ENCODE data around the gene NATD1.

NATD1 gene

DNA sequence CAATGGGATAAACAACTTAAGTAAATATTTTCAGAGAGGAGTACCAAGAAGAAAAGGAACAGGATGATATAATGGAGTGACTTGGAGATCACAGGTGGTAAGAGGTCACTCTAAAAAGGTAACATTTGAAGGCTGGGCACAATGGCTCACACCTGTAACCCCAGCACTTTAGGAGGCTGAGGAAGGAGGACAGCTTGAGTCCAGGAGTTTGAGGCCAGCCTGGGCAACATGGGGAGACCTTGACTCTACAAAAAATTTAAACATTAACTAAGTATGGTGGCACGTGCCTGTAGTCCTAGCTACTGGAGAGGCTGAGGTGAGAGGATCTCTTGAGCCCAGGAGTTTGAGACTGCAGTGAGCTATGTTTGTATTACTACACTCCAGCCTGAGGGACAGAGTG, 35.9 kb downstream of the NATD1 start:
- DNase-seq (ENCODE audit: low spot score), result no peak
- FAIRE-seq, result no peak

DNA sequence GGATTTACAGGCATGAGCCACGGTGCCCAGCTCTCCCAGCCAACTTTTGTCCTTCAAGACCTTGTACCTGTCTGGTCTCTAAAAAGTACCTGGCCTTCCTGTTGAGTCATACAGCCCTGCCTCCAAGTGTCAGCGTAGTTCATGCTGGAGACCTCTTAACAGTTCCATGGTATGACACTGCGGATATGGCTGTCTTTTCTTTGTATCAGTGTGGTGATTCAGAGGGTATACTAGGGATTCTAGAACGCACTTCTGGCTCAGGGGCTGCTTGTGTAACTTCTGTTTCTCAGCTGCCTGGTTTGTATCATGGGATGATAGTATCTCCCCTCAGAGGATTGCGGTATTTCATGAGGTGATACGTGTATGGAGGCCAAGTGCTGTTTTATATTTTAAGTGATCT, 37.3 kb downstream of the NATD1 start:
- DNase-seq (ENCODE audit: low spot score) (no peak), FAIRE-seq (no peak)

DNA sequence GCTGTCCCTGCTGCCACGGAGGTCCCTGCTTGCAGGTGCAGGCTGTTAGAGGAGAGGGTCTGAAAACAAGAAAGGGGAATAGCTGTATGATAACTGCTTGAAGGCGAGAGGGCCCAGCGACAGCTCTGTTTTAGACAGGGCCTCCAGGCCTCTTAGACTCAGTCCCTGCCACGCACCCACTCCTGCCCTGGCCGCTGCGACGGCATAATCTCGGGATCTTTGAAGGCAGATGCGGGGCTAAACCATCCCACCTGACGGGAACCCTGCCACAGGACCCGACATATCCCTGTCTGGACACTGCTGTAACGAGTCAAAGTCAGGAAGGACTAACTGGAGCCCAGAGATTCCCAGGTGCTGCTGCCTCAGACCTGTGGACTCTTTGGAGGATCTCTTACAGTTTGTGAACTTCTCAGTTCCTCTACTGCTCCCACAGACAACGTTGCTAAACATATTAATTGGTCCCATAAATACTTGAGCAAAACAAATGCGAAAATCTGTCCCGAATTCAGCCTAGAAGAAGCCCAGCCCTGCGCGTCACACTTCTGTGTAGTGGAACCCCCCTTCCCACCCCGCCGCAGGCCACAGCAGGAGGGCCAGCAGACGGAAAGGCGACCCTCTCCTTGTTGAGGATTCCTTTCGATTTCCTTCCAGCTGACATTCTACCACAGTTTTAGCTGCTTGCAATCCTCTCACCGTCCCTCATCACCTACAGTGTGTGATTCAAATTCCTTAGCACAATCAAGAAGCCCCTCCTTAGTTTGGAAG, 38.3 kb downstream of the NATD1 start:
- DNase-seq (ENCODE audit: low spot score), result no peak

DNA sequence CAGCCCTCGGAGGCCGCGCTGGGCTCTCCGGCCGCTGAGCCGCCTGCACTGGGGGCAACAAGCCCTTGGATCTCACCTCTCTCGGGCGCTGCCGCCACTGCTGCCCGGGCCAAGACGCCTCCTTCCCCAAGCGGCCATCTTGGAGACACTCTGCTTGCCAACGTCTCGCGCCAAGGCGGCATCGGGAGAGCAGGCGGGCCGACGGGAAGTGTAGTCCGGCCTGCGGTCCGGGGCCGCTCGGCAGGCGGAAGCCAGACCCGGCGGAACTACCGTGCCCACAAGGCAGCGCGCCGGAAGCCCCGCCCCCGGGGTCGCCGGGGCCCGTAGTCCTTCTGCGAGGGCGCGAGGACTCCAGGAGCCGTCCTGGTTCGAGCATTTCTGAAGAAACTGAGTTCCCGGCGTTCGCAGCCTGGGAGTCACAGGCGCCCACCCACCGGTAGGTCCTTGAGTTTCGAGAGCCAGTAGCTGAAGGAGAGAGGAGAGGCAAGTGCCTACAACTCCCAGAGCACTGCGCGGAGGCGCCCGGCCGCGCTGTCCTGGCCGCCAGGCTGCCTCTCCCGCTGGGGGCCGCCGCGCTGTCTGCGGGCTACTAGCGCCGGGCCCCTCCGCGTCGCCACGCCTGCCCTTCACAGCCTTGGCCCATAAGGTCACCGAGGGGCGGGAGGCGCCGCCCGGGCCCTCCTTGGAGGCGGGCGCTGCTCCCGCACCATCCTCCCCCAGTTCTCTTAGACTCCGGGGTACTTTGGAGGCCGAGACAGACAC, 39.0 kb downstream of the NATD1 start, which contains the start of gene TMEM11:
TSS of gene TMEM11 (minus strand) at position 147 of the 762 bp plus-strand sequence. CDS start at position 138, 9 bp downstream.
- FAIRE-seq (no peak), DNase-seq (ENCODE audit: low spot score) (peak; percentile 81)

More for the DNA sequence above, 38.3 kb downstream of the NATD1 start:
- no peak for FAIRE-seq

DNA sequence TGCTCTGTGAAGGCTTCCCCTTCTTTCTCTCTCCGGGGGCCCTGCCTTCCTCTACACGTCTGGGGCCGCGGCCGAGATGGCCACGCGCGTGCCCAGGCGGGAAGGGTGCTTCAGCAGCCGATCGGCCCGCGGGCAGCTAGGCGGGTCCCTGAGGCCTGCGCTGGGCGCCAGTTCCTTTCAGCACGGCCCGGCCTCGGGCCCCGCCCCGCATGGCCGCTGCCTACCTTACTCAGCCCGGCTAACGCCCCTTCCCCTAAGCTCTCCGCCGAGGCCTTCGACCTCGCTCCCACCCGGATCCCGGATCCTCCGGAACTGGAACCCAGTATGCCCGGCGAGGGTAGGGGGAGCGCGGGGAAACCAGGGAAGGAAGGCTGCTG, 39.6 kb downstream of the NATD1 start:
- FAIRE-seq, result no peak
- no peak for DNase-seq (ENCODE audit: low spot score)

DNA sequence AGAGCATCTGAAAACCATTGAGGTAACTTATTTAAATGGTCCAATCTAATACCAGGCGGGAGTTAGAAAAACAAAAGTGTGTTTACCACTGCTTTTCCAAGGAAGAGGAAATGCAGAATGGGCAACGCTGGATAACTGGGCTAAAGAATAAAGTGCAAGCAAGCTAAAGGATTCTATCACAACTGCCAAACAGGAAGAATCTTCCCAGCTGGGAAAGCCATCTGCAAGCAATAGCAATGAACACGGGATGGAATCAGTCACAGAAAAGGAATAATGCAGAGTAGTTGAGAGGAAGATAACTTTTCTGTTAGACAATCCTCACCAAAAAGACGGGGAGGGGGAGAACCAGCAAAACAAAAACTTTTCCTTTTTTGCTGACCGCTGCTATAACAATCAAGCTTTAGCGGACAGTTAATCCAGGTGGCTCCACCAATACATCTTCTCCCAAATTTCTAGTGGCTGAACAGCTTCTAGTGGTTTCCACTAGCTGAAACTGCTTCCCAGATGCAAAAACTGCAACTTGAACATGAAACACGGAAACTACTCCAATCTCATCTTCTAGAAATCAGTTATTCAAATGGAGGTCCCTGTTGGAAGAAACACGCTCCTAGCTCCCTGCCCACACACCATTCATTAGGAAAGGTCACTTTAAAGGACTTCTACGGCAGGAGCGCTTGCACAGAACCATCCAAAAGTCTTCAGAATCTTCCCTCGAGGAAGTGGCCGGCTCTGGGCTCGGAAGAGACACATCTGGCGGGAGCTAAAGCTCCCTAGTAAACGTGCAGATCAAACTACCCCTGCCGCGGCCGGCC, 40.2 kb downstream of the NATD1 start:
- FAIRE-seq, result no peak

DNA sequence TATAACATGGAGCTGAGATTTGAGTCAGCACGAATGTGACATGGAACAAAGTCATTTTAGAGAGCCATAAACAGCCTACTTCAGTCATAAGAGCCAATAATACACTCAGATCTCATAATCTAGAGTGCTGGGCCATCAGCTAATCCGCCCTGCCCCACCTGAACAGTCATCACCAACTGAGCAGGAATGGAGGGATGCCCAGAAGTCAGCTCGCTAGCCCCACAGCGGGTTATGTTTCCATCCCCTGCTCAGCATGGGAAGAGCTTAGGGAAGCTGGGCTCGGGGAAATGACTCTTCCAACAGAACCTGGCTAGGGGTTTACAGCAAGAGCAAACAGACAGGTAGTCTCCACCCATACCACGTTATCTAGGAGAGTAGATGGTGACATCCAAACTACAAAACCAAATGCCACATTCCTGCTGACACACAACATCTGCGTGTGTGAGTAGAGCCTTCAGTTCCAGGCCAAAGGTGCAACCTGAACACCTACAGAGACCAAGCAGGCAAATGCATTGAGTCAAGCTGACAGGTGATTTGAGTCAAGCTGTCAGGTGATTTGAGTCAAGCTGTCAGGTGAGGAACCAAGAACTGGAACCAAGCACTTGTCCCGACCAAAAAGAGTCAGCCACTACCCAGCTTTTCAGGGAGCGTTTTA, 41.3 kb downstream of the NATD1 start:
- FAIRE-seq (no peak), DNase-seq (ENCODE audit: low spot score) (no peak)

More for the DNA sequence above, 40.2 kb downstream of the NATD1 start:
- no peak for DNase-seq (ENCODE audit: low spot score)

DNA sequence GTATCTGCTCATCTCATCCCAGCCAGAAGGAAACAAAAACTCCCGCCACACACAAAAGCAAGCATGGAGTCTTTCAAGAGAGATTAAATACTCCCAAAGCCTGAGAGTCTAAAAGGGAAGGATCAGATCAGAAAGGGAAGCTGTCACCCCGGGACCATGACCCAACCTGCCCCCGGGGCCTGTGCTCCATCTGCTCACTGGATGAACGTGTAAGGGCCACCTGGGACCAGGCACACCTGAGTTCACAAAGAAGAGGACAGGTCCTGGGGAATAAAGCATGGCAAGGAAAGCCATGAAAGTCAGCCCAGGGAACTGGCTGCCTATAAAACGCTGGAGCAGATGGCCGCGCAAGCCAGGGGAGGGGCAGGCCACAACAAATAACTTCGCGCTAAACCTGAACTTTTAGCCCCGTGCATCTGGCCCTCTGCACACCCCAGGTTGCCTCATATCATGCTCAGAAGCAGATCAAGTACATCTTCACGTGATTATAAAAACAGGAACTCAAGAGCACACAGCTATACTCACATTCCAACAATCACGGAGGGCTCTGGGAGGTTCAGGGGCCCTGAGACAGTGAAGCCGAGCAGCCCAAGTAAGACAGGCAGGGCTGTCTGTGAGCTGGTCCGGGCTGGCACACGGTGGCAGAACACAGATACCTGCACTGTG, 42.7 kb downstream of the NATD1 start:
- DNase-seq (ENCODE audit: low spot score) (no peak), FAIRE-seq (no peak)

DNA sequence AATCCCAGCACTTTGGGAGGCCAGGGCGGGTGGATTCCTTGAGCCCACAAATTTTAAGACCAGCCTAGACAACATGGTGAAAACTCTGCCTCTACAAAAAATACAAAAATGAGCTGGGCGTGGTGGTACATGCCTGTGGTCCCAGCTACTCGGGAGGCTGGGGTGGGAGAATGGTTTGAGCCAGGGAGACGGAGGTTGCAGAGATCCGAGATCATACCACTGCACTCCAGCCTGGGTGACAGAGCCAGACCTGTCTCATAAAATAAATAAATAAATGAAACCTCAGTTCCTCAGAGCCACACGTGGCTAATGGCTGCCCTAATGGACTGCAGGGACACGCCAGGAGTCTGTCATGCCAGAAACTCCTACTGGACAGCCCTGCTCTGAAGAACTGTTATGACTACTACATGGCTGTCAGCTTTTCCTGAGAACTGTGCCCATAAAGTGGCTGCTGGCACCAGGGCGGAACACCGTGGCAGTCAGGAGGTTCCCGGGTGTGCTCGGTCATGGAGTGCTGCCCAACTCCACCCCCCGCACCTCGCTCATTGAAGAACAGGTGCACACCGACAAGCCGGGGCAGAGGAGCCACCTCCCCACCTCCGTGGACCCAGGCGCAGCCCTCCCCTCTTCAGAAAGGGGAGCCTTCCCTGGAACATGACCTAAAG, 43.6 kb downstream of the NATD1 start:
- FAIRE-seq (no peak), DNase-seq (ENCODE audit: low spot score) (no peak)

DNA sequence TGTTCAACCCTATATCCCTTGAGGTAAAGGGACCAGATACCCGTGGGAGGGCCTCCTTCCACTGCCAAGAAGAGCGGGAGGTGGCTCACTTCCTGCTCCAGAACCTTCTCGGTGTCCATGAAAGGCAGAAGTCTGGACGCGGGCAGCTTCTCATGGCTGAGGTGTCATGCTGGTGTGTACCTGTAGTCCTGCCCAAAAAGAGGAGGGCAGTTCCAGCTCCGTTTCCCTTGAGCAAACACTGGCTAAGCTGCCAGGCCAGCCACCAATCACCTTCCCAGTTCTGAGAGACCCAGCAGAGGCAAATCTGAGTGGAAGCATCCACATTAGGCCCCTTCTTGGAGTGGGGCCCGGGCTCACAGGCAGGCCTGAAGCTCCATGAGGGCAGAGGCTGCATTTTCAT, 44.9 kb downstream of the NATD1 start:
- DNase-seq (ENCODE audit: low spot score) (no peak), FAIRE-seq (no peak)

DNA sequence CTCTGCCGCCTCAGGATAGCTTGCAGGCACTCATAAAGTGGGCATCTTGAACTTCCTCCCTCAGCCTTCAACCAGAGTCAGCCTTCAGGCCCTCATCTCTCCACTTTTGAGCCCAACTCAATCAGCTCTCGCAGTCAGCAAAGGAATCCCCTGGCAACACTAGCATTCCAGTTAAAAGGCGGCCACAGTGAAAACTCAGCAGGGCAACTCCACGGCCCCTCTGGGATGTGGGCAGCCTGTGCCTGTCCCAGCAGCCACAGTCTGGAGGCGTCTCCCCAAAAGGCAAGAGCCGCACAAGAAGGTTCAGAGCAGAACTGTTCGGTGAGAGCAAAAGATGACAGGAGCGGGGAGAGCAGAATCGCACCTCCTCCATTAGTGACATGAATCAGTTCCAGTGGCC, 48.3 kb downstream of the NATD1 start:
- DNase-seq (ENCODE audit: low spot score), result no peak
- FAIRE-seq, result no peak

DNA sequence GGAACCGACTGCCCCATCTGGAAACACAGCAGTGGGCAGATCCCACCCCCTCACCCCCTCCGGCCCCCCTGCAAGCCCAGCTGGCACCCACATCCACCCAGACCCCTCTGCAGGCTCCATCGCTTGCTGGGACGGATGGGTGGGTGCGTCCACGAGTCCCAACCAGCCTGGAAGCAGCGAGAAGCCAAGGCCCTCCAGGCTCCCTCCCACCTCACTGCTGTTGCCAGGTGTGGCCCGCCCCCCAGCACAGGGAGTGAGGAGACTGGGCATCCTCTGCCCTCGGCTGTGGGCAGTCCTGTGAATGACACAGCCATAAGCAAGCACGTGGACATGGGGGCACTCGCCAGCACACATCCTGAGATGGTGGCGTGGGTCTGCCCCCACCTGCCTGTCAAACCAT, 50.7 kb downstream of the NATD1 start:
- FAIRE-seq (no peak), DNase-seq (ENCODE audit: low spot score) (no peak)

DNA sequence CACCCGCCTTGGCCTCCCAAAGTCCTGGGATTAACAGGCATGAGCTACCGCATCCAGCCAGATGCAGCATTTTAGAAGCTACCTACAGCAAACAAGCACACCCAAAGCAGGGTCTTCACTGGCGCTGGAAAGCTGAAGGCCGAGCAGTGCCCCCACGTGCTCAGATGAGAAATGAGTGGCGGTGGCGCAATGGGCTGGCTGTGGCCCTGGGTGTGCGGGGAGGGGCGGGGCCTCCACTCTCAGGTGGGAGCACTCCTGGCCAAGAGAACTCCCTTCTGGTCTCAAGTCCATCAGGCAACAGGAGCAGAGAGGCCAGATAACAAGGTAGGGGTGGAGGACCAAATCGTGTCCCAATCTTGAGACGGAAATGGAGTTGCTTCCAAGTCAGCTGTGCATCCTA, 51.3 kb downstream of the NATD1 start:
- no peak for FAIRE-seq
- DNase-seq (ENCODE audit: low spot score), result no peak

DNA sequence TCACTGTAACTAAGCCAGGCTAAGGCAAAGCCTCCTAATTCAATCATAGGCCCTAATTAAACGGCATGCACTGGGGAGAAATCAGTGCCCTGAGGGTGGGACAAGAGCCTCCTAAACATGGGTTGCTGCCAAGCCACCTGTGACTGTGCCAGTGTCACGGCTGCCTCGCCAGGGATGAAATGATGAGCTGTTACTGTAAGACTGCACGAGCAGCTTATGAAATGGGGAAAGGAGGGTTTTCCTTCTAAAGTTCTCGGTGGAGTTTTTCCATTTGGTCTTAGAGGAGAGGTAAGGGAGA, 52.0 kb downstream of the NATD1 start:
- DNase-seq (ENCODE audit: low spot score) (no peak), FAIRE-seq (no peak)

DNA sequence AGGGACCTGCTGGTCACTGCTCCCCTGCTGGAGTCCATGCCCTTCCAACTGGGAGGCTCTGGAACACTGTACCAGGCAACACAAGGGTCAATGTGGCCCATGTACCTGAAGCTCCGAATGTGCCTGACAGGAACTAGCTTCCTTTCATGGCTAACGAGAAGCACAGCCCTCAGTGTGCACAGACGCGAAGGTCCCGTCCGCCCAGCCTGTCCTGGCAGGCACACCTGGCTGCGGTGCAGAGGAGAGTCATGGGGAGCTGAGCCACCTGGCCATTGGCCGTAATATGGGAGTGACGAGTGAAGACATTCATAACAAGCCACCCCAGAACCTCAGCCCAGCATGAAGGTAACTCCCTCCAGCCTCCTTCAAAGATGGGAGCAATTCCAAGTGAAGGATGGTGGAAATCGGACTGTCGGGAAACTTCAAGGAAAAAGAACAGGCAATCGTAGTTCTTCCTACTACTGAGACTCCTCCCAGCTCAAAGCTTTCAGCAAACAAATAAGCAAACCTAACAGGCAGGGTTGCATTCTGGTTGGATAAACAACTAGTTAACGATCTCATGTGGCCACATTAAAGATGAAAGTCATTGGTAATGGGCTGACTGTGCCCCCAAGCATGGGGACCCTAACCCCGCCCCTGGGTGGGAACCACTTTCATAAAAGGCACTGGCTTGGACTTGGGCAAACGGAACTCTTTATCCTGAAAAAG, 52.5 kb downstream of the NATD1 start:
- DNase-seq (ENCODE audit: low spot score) (no peak), FAIRE-seq (no peak)

DNA sequence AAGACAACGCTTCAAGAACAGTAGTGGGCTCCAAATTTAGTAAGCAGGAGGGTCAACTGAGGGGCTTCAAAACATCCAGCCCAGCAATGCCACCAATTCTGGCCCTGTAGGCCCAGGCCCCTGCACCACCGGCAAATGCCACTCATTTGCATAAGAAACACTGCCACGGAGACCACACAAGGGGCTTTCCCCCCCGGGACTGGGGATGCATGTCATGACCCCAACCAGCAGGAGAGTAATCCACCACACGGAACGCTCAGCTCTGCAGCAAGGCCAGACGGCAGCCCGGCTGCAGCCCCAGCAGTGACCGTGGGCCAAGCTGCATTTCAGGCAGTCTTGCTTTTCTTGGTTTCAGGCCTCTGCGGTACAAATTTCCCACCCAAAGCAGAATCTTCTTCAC, 53.4 kb downstream of the NATD1 start:
- DNase-seq (ENCODE audit: low spot score) (no peak), FAIRE-seq (no peak)

DNA sequence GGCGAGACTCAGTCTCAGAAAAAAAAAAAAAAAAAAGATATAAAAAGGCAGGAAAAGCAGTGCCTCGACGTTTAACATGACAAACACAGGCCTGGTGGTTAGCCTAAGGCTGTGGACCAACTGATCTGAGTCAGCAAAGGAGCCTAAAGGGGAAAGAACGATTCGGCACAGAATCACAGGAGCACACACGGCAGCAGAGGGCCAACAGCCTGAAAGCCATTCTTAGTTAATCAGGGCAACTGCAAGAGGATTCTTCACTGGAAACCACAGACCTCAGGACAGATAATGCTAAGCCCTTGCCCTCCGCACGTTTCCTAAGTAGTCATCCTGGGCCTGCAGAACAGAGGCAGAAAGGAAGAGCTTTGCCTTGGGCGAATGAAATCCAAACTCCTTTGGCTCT, 53.9 kb downstream of the NATD1 start:
- DNase-seq (ENCODE audit: low spot score) (no peak), FAIRE-seq (no peak)

DNA sequence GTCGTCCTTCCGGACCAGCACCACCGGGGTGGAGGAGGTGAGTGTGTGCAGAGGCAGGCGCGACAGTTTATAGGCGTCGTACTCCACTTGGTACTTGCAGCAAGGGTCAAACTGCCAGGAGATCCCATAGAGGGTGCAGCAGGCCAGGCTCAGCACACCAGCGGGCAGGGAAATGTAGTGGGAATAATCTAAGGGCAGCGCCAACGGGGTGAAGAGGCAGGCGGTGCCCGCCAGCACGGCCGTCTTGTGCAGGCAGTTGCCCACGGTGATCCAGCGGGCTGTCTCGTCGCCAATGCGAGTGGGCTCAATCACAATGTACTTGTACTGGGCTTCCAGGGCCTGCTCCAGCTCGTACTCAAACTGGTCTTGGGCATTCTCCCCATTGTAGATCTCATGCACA, 54.8 kb downstream of the NATD1 start:
- DNase-seq (ENCODE audit: low spot score) (no peak), FAIRE-seq (no peak)

DNA sequence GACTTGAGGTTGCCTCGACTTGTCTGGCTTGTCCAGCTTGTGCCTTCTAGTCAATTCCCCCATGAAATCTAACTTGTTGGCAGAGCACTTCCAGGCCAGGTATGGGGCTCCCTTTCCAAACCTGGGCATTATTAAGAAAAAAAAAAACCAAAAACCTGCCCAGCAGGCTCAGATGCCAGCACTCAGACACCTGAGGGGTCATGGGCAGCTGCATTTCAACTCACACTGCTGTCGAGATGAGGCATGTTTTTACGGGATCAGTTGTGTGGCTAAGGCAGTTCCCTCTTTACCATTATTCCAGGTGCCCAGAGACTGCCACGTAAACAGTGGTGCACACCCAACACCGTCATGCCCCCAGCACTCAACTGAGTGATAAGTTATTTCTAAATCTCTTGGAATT, 57.1 kb downstream of the NATD1 start:
- FAIRE-seq, result no peak
- no peak for DNase-seq (ENCODE audit: low spot score)

DNA sequence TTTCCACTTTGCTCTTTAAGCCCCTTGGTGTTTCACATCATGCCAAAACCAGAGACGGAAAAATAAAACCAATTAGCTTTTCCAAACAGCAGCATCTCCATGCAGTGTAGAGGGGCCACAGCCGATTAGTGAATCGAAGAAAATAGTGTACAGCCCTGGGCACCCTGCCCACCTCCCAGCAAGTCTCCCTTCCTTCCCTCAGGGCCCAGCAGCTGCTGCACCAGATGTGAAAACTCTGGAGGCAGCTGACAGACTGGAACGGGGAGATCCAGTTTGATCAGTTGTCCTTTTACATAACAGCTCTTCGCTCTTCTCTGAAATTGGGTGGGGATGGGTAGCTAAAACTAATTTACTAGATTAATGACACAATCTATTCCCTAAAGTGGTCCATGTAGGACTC, 58.5 kb downstream of the NATD1 start:
- FAIRE-seq, result no peak

More for the DNA sequence above, 58.5 kb downstream of the NATD1 start:
- no peak for DNase-seq (ENCODE audit: low spot score)

All from RCC 7860 (cell line).